IPS-NIHi7 (cell line): ENCODE results near the gene NAA40.

ENCODE experiments used
- DNase-seq: peaks from one replicate; pipeline ENCODE4 v3.0.0; 2012; ENCODE audit warnings: mixed read lengths; ENCODE audit errors: extremely low spot score

Gene NAA40

GRCh38 chr11:63986156-63986931 lies 47.5 kb downstream of the NAA40 start, which contains the start of gene OTUB1:
OTUB1 (plus strand) TSS chr11:63986438; CDS start chr11:63986457, 19 bp downstream.
- DNase-seq = peak; percentile 96

- no peak for DNase-seq
These were observed 48.2 kb downstream of the NAA40 start for GRCh38 chr11:63986932-63987513.

GRCh38 chr11:63991558-63991957 lies 52.8 kb downstream of the NAA40 start:
- DNase-seq = no peak

GRCh38 chr11:63993100-63993499 lies 54.3 kb downstream of the NAA40 start:
- no peak for DNase-seq

- DNase-seq = no peak
These were observed 55.2 kb downstream of the NAA40 start for GRCh38 chr11:63993993-63994392.

- no peak for DNase-seq
These were observed 57.7 kb downstream of the NAA40 start for GRCh38 chr11:63996512-63996911.

GRCh38 chr11:63997104-63997700 lies 58.4 kb downstream of the NAA40 start:
- DNase-seq = no peak

GRCh38 chr11:63997801-63998337 lies 59.1 kb downstream of the NAA40 start:
- DNase-seq = no peak

GRCh38 chr11:63998558-63999348 lies 60.0 kb downstream of the NAA40 start:
- DNase-seq = peak; percentile 72

- DNase-seq = peak; percentile 92
These were observed 60.7 kb downstream of the NAA40 start for GRCh38 chr11:63999349-64000025.

GRCh38 chr11:64000026-64000739 lies 61.4 kb downstream of the NAA40 start:
- peak; percentile 89 for DNase-seq

GRCh38 chr11:64000740-64001483 lies 62.1 kb downstream of the NAA40 start:
- DNase-seq = no peak

- no peak for DNase-seq
These were observed 63.0 kb downstream of the NAA40 start for GRCh38 chr11:64001484-64002420.

- no peak for DNase-seq
These were observed 65.2 kb downstream of the NAA40 start for GRCh38 chr11:64003807-64004589.

GRCh38 chr11:64004590-64004984 lies 65.8 kb downstream of the NAA40 start:
- DNase-seq = no peak

- DNase-seq = no peak
These were observed 66.9 kb downstream of the NAA40 start for GRCh38 chr11:64005691-64006090.

GRCh38 chr11:64006398-64006797 lies 67.6 kb downstream of the NAA40 start:
- DNase-seq = no peak
